GM12873 (cell line): ENCODE results near the gene FRYL.

Source experiments
- TF ChIP-seq, protein P1 (sequence below): IDR thresholded peaks from 2 replicates; pipeline ENCODE4 v1.5.1; 2012; ENCODE audit warnings: low read depth, mild to moderate bottlenecking, moderate library complexity, low read length, control low read depth; ENCODE audit not compliant: insufficient read depth; ENCODE audit errors: missing control alignments

FRYL gene

GRCh38 chr4:48490012-48490679 lies 289.9 kb downstream of the FRYL start, which contains the start of gene ZAR1:
Gene ZAR1 (plus strand): TSS chr4:48490252. CDS start chr4:48490292, 40 bp downstream.
- TF ChIP-seq, protein P1, sequence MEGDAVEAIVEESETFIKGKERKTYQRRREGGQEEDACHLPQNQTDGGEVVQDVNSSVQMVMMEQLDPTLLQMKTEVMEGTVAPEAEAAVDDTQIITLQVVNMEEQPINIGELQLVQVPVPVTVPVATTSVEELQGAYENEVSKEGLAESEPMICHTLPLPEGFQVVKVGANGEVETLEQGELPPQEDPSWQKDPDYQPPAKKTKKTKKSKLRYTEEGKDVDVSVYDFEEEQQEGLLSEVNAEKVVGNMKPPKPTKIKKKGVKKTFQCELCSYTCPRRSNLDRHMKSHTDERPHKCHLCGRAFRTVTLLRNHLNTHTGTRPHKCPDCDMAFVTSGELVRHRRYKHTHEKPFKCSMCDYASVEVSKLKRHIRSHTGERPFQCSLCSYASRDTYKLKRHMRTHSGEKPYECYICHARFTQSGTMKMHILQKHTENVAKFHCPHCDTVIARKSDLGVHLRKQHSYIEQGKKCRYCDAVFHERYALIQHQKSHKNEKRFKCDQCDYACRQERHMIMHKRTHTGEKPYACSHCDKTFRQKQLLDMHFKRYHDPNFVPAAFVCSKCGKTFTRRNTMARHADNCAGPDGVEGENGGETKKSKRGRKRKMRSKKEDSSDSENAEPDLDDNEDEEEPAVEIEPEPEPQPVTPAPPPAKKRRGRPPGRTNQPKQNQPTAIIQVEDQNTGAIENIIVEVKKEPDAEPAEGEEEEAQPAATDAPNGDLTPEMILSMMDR = no peak

DNA sequence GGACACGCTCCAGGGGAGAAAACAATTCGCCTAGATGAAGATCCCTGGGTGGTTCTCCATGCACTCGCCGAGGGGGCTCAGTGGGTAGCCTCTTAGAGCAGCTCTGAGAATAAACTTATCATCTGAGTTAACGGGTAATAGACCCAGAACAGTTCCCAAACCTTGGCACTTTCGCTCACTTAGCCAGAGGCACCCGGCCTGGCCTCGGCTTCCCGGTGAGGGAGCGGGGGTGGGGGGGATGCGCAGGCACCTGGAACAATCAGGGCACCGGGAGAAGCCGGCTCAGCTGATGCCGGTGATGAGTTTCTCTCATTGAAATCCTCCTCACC lies 290.4 kb downstream of the FRYL start:
- TF ChIP-seq, protein P1 = no peak

DNA sequence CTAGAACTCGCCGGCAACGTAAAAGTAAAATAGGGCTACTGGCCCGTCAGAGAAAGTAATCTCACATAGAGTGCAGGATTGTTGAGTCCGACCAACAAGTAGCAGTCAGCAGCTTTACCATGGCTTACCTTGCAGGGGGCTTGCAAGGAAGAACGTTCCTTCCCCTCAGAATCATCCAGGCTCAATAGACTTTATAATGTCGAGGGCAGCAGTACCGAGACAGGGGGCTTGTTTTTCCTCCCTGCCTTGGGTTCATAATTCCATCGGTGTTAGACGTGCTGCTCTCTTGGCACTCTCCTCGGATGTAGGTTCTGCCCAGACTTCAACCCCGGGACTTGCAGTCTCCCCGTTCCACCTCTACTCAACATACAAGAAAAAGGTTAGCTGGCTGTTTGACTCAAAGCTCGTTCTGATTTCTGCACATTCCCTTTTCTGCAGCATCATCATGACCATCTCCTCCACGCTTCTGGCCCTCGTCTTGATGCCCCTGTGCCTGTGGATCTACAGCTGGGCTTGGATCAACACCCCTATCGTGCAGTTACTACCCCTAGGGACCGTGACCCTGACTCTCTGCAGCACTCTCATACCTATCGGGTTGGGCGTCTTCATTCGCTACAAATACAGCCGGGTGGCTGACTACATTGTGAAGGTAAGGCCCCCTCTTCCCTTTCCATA lies 295.4 kb downstream of the FRYL start:
- TF ChIP-seq, protein P1 = no peak

- TF ChIP-seq, protein P1 = no peak
Observed at GRCh38 chr4:48483777-48484493, 296.1 kb downstream of the FRYL start.

DNA sequence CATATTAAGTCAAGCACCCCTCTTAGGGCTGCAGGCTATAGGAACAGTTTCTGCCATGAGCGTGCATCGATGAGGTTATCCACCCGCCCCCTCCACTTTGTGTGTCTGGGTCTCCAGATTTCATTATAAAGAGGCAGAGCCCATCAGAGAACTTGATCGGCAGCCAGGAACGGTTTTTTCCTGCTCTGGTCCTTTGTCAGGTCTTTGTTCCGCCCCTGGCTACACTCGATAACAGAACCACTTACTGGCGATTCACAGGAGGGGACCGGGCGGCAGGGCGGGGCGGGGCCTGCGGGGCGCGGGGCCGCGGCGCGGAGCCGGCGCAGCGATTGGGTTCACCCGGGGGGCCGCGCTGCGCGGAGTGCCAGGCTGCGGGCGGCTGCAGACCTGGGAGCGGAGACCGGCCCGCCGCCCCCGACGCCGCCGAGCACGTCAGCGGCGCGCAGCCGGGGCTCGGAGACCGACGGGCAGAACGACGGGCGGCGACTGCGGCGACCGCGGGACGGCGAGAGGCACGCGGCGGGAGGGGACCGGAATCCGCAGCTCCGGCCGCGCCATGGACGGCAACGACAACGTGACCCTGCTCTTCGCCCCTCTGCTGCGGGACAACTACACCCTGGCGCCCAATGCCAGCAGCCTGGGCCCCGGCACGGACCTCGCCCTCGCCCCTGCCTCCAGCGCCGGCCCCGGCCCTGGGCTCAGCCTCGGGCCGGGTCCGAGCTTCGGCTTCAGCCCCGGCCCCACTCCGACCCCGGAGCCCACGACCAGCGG lies 296.9 kb downstream of the FRYL start, which contains the start of gene SLC10A4:
SLC10A4 (plus strand) TSS at position 338 of the 771 bp plus-strand sequence; CDS start at position 557, 219 bp downstream.
- TF ChIP-seq, protein P1 = no peak

DNA sequence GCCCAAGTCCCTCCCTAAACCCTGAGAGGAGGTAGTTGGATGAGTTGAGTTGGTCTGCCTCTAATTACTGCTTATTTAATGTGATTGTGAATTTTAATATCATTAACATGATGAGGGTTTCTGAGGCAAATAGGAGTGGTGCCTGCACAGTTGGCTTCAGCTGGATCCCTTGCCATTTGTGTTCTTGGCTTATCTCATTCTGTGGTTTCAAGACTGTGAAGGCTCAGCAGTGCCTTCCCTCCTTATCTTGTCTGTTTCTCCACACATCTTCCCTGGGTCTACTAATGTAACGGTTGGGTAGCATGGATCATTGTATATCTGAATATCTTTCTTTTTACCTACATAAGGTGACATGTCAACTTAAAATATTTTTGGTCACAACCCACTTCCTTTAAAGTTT lies 298.5 kb downstream of the FRYL start:
- TF ChIP-seq, protein P1 = no peak
